HepG2 (cell line): Measurements from ENCODE around the gene F8. TPM values are rescaled to one million over a fixed set of nuclear protein-coding genes. Genes with fewer than 3 reads are reported as not detected.

Experiments
- PHB2 ChIP-seq: fragments of 450-650 bp; IDR thresholded peaks from 2 replicates; pipeline ENCODE4 v1.6.1; 2018; ENCODE audit not compliant: partially characterized antibody
- SPEN ChIP-seq: sonication (generic); formaldehyde crosslinking; IDR thresholded peaks from 2 replicates; pipeline ENCODE4 v1.5.1; 2020; ENCODE audit warnings: low read depth, mild to moderate bottlenecking, missing genetic modification reagents
- STAT5B ChIP-seq: sonication (generic); formaldehyde crosslinking; IDR thresholded peaks from 2 replicates; pipeline ENCODE4 v1.4.0; 2020; ENCODE audit warnings: missing genetic modification reagents
- TFDP1 ChIP-seq: IDR thresholded peaks from 2 replicates; pipeline ENCODE4 v1.6.1; 2016; ENCODE audit warnings: missing compliant biosample characterization, missing genetic modification reagents, borderline replicate concordance
- ZBTB40 ChIP-seq, 2 experiments: fragments of 450-650 bp in 1 of 2; sonication (generic) in 1 of 2; formaldehyde crosslinking in 1 of 2; IDR thresholded peaks; 2 replicates each; pipeline versions ENCODE4 v1.6.1 to v1.8.0; 2016 to 2022; ENCODE audit warnings: antibody characterized with exemption in 1 of 2, mild to moderate bottlenecking in 1 of 2, missing genetic modification reagents in 1 of 2
- ZNF441 ChIP-seq: sonication (generic); formaldehyde crosslinking; IDR thresholded peaks from 2 replicates; pipeline ENCODE4 v1.7.0; 2021; ENCODE audit warnings: missing genetic modification reagents, borderline replicate concordance
- ZNF468 ChIP-seq: sonication (generic); formaldehyde crosslinking; IDR thresholded peaks from 2 replicates; pipeline ENCODE4 v1.8.0; 2022; ENCODE audit warnings: mild to moderate bottlenecking, moderate library complexity, missing genetic modification reagents
- ZNF879 ChIP-seq: sonication (generic); formaldehyde crosslinking; IDR thresholded peaks from 2 replicates; pipeline ENCODE4 v1.8.1; 2023; ENCODE audit warnings: missing genetic modification reagents
- polyA plus RNA-seq, 8 experiments: library from polyadenylated mRNA; depleted of rRNA in 3 of 8; stranded (reverse) in 7 of 8; unstranded in 1 of 8; fragments of >200 nt; fragmentation: Illumina TruSeq in 4 of 8; extraction: Trizol in 4 of 8; gene quantifications; 2 replicates each; pipeline versions ENCODE4 v1.2.1 to v1.2.3, GENCODE V29; 2011 to 2016; ENCODE audit warnings: low read depth in 4 of 8, missing spikeins in 1 of 8, mixed read lengths in 1 of 8; ENCODE audit not compliant: insufficient read depth in 1 of 8
- total RNA-seq, 5 experiments: library from RNA; depleted of rRNA; stranded (reverse); fragments of >200 nt; fragmentation: Illumina TruSeq; extraction: Trizol; gene quantifications; 2 replicates each; pipeline ENCODE4 v1.2.3, GENCODE V29; 2016; ENCODE audit warnings: low read depth in 1 of 5
- TF ChIP-seq, protein P1 (sequence below): sonication (generic); formaldehyde crosslinking; conservative IDR thresholded peaks from 2 replicates; pipeline ENCODE4 v1.4.0; 2020; ENCODE audit warnings: mild to moderate bottlenecking, missing genetic modification reagents, moderate library complexity
- TF ChIP-seq, protein P2 (sequence below): IDR thresholded peaks from 2 replicates; pipeline ENCODE4 v1.6.1; 2016; ENCODE audit warnings: missing compliant biosample characterization, missing genetic modification reagents, borderline replicate concordance
- TF ChIP-seq, protein P3 (sequence below): sonication (generic); formaldehyde crosslinking; IDR thresholded peaks from 2 replicates; pipeline ENCODE4 v1.4.0; 2020; ENCODE audit warnings: low read depth, mild to moderate bottlenecking, missing genetic modification reagents

Gene F8
- total and polyA plus RNA-seq, 2 of the 13 experiments (the other 11 are each of a cell fraction or from before 2014, with no cell fraction given): 0.29 to 0.61 TPM

DNA sequence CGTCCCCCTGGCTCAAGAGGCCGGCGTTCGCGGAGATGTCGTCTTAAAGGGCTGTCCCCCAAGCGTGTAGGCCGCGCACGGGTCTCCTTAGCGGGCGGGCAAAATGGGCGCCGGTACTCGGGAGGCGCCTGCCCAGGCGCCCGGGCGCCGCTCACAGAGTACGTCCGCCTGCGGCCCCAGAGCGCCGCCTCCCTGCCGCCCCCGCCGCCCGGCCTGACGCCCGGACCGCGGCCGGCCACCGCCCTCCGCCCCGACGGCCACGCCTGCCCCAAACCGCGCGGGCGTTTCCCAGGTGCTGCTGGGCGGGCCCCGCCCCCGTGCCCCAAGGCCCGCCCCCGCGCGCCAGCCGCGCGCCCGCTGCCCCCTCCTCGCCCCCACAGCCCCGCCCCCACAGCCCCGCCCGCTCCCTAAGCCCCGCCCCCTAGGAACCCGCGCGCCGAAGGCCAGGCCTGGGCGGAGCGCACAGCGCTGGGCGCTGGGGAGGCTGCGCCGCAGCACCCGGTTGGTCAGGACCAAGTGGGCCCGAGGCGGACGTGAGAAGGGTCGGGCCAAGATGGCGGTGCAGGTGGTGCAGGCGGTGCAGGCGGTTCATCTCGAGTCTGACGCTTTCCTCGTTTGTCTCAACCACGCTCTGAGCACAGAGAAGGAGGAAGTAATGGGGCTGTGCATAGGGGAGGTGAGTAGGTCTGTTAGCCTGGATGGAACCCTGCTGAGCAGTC, 48.6 kb upstream of the F8 start, which contains the start of the genes BRCC3, CMC4 and MTCP1 (continued):
- TF ChIP-seq, protein P1, sequence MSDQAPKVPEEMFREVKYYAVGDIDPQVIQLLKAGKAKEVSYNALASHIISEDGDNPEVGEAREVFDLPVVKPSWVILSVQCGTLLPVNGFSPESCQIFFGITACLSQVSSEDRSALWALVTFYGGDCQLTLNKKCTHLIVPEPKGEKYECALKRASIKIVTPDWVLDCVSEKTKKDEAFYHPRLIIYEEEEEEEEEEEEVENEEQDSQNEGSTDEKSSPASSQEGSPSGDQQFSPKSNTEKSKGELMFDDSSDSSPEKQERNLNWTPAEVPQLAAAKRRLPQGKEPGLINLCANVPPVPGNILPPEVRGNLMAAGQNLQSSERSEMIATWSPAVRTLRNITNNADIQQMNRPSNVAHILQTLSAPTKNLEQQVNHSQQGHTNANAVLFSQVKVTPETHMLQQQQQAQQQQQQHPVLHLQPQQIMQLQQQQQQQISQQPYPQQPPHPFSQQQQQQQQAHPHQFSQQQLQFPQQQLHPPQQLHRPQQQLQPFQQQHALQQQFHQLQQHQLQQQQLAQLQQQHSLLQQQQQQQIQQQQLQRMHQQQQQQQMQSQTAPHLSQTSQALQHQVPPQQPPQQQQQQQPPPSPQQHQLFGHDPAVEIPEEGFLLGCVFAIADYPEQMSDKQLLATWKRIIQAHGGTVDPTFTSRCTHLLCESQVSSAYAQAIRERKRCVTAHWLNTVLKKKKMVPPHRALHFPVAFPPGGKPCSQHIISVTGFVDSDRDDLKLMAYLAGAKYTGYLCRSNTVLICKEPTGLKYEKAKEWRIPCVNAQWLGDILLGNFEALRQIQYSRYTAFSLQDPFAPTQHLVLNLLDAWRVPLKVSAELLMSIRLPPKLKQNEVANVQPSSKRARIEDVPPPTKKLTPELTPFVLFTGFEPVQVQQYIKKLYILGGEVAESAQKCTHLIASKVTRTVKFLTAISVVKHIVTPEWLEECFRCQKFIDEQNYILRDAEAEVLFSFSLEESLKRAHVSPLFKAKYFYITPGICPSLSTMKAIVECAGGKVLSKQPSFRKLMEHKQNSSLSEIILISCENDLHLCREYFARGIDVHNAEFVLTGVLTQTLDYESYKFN: no peak
- no peak for TF ChIP-seq ZNF879
- peak; percentile 14; the same call in 1 of the 2 replicates for TF ChIP-seq TFDP1 (CRISPR knock-in tag)
- no peak for TF ChIP-seq ZNF441 (CRISPR knock-in tag)
- TF ChIP-seq, protein P2, sequence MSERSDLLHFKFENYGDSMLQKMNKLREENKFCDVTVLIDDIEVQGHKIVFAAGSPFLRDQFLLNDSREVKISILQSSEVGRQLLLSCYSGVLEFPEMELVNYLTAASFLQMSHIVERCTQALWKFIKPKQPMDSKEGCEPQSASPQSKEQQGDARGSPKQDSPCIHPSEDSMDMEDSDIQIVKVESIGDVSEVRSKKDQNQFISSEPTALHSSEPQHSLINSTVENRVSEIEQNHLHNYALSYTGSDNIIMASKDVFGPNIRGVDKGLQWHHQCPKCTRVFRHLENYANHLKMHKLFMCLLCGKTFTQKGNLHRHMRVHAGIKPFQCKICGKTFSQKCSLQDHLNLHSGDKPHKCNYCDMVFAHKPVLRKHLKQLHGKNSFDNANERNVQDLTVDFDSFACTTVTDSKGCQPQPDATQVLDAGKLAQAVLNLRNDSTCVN: no peak
- TF ChIP-seq ZBTB40 (IDR thresholded peaks at IDR 0.05): no peak
- TF ChIP-seq ZBTB40 (CRISPR knock-in tag; IDR thresholded peaks at IDR 0.05): no peak
- TF ChIP-seq, protein P3, sequence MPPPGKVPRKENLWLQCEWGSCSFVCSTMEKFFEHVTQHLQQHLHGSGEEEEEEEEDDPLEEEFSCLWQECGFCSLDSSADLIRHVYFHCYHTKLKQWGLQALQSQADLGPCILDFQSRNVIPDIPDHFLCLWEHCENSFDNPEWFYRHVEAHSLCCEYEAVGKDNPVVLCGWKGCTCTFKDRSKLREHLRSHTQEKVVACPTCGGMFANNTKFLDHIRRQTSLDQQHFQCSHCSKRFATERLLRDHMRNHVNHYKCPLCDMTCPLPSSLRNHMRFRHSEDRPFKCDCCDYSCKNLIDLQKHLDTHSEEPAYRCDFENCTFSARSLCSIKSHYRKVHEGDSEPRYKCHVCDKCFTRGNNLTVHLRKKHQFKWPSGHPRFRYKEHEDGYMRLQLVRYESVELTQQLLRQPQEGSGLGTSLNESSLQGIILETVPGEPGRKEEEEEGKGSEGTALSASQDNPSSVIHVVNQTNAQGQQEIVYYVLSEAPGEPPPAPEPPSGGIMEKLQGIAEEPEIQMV: no peak
- peak; percentile 16; the same call in 1 of the 2 replicates for TF ChIP-seq SPEN (CRISPR knock-in tag)
- TF ChIP-seq STAT5B (CRISPR knock-in tag): no peak
- no peak for TF ChIP-seq ZNF468 (CRISPR knock-in tag)
- TF ChIP-seq PHB2: no peak
